GM15510 (cell line): ENCODE data around the gene TIMP2.

Source experiments
- POLR2A ChIP-seq: IDR thresholded peaks from 3 replicates; pipeline ENCODE4 v1.6.1; 2011; ENCODE audit warnings: borderline replicate concordance; ENCODE audit not compliant: insufficient read length; ENCODE audit errors: extremely low read depth

Gene TIMP2

GRCh38 chr17:78925662-78926555 lies 722 bp upstream of the TIMP2 start:
- TF ChIP-seq POLR2A = no peak

GRCh38 chr17:78924481-78925151 lies 571 bp downstream of the TIMP2 start:
- TF ChIP-seq POLR2A = no peak

- TF ChIP-seq POLR2A = no peak
Observed at GRCh38 chr17:78923660-78924453, 1.3 kb downstream of the TIMP2 start.

- no peak for TF ChIP-seq POLR2A
Observed at GRCh38 chr17:78922816-78923498, 2.2 kb downstream of the TIMP2 start.

- TF ChIP-seq POLR2A = no peak
Observed at GRCh38 chr17:78921437-78921971, 3.7 kb downstream of the TIMP2 start.

- TF ChIP-seq POLR2A = no peak
Observed at GRCh38 chr17:78920528-78920927, 4.7 kb downstream of the TIMP2 start.

GRCh38 chr17:78919861-78920450 lies 5.2 kb downstream of the TIMP2 start:
- no peak for TF ChIP-seq POLR2A

- TF ChIP-seq POLR2A = no peak
Observed at GRCh38 chr17:78918979-78919378, 6.2 kb downstream of the TIMP2 start.

- TF ChIP-seq POLR2A = no peak
Observed at GRCh38 chr17:78917451-78918275, 7.5 kb downstream of the TIMP2 start.

GRCh38 chr17:78915872-78916632 lies 9.1 kb downstream of the TIMP2 start:
- no peak for TF ChIP-seq POLR2A

GRCh38 chr17:78913115-78913514 lies 12.1 kb downstream of the TIMP2 start:
- no peak for TF ChIP-seq POLR2A

GRCh38 chr17:78912082-78912481 lies 13.1 kb downstream of the TIMP2 start:
- no peak for TF ChIP-seq POLR2A
